Activated naive CD4-positive, alpha-beta T cell treated with anti-CD3 and anti-CD28 coated beads, Interleukin-2, amount 50 U/mL, for 72 hours (primary cell): ENCODE data around the gene UGT1A4. TPM values are rescaled to one million over a fixed set of nuclear protein-coding genes. Genes with fewer than 3 reads are reported as not detected.
"Not testable (repeated sequence)": the region's sequence is repeated elsewhere in the genome, so short reads cannot be mapped to it uniquely, and the experiment has no call there.

Experiments
- ATAC-seq, 2 donors: fragments of 150-1000 bp; cut with Tn5 transposase; 2 replicates each; pipeline ENCODE4 v1.10.0; 2021; ENCODE audit warnings: mild to moderate bottlenecking in 2 of 2, moderate library complexity in 2 of 2
- DNase-seq, 2 donors: peaks; one replicate each; pipeline ENCODE4 v3.0.0; 2021 to 2022; ENCODE audit warnings: low spot score in 2 of 2
- H3K27ac Mint-ChIP-seq, 2 donors: one replicate each; pipeline ENCODE4 v1.8.0; 2022; ENCODE audit warnings: mild to moderate bottlenecking in 2 of 2, mixed read lengths in 2 of 2
- H3K36me3 Mint-ChIP-seq, 2 donors: one replicate each; pipeline ENCODE4 v1.8.0; 2022; ENCODE audit warnings: mixed read lengths in 2 of 2
- H3K9me3 Mint-ChIP-seq, 2 donors: one replicate each; pipeline ENCODE4 v1.8.0; 2022; ENCODE audit warnings: mixed read lengths in 2 of 2
- total RNA-seq, 2 donors: library from RNA; stranded (reverse); gene quantifications; one replicate each; pipeline ENCODE4 v1.2.3, GENCODE V29; 2022

Gene UGT1A4
- total RNA-seq, 2 donors from 2014 or later = not detected

GRCh38 chr2:233714121-233714520 lies 4.4 kb upstream of the UGT1A4 start:
- no peaks in the 10 kb centered on the region for H3K36me3 Mint-ChIP-seq
- no peak for DNase-seq
- peak overlapping the region in 1 of 2 donors; percentile 58 for H3K27ac Mint-ChIP-seq
- H3K9me3 Mint-ChIP-seq = no peaks in the 10 kb centered on the region
- ATAC-seq = no peak

- ATAC-seq (no peak), DNase-seq (no peak)
- no peaks in the 10 kb centered on the region for H3K36me3 Mint-ChIP-seq
- peaks cover 0 to 4% of the 10 kb centered on the region in 2 donors for H3K9me3 Mint-ChIP-seq
- no peak within 1 kb of the TSS for H3K27ac Mint-ChIP-seq
Measured at GRCh38 chr2:233728723-233729301, 10.3 kb downstream of the UGT1A4 start, which contains the start of gene UGT1A3. Gene UGT1A3 (plus strand): TSS chr2:233729042. CDS start chr2:233729127, 85 bp downstream.

GRCh38 chr2:233736868-233737653 lies 18.5 kb downstream of the UGT1A4 start:
- not testable (repeated sequence) for ATAC-seq, H3K27ac Mint-ChIP-seq, DNase-seq

GRCh38 chr2:233740870-233741269 lies 22.3 kb downstream of the UGT1A4 start:
- ATAC-seq (no peak), DNase-seq (no peak)
- Mint-ChIP-seq H3K27ac (no peak overlapping the region), H3K36me3 (no peaks in the 10 kb centered on the region), H3K9me3 (peaks cover 0 to 4% of the 10 kb centered on the region in 2 donors)

More at GRCh38 chr2:233736868-233737653, 18.5 kb downstream of the UGT1A4 start:
- not testable (repeated sequence) for H3K9me3 Mint-ChIP-seq, H3K36me3 Mint-ChIP-seq

- no peak overlapping the region for H3K27ac Mint-ChIP-seq
- no peaks in the 10 kb centered on the region for H3K36me3 Mint-ChIP-seq
- DNase-seq (no peak), ATAC-seq (no peak)
- no peaks in the 10 kb centered on the region for H3K9me3 Mint-ChIP-seq
Measured at GRCh38 chr2:233743464-233744259, 25.1 kb downstream of the UGT1A4 start.

- Mint-ChIP-seq H3K36me3 (peaks cover 0 to 6% of the 10 kb centered on the region in 2 donors), H3K9me3 (peaks cover 6% of the 10 kb centered on the region in 2 donors), H3K27ac (no peak overlapping the region)
- ATAC-seq = no peak
- no peak for DNase-seq
Measured at GRCh38 chr2:233745073-233745755, 26.7 kb downstream of the UGT1A4 start.

- not testable (repeated sequence) for DNase-seq, ATAC-seq, H3K27ac Mint-ChIP-seq, H3K9me3 Mint-ChIP-seq
- peaks cover 0 to 11% of the 10 kb centered on the region in 2 donors for H3K36me3 Mint-ChIP-seq
Measured at GRCh38 chr2:233745838-233746237, 27.3 kb downstream of the UGT1A4 start.

GRCh38 chr2:233746475-233747282 lies 28.1 kb downstream of the UGT1A4 start:
- H3K9me3 Mint-ChIP-seq = peaks cover 7 to 10% of the 10 kb centered on the region in 2 donors
- ATAC-seq (no peak), DNase-seq (no peak)
- no peak overlapping the region for H3K27ac Mint-ChIP-seq
- peaks cover 0 to 18% of the 10 kb centered on the region in 2 donors for H3K36me3 Mint-ChIP-seq

GRCh38 chr2:233747283-233747544 lies 28.7 kb downstream of the UGT1A4 start:
- Mint-ChIP-seq H3K36me3 (peaks cover 0 to 20% of the 10 kb centered on the region in 2 donors), H3K27ac (no peak overlapping the region), H3K9me3 (peaks cover 7 to 12% of the 10 kb centered on the region in 2 donors)
- DNase-seq (no peak), ATAC-seq (no peak)

GRCh38 chr2:233750689-233751088 lies 32.2 kb downstream of the UGT1A4 start:
- ATAC-seq, DNase-seq, H3K27ac Mint-ChIP-seq: not testable (repeated sequence)
- H3K9me3 Mint-ChIP-seq = peaks cover 7 to 12% of the 10 kb centered on the region in 2 donors
- H3K36me3 Mint-ChIP-seq = peaks cover 0 to 20% of the 10 kb centered on the region in 2 donors

- not testable (repeated sequence) for DNase-seq, H3K27ac Mint-ChIP-seq, ATAC-seq
- H3K9me3 Mint-ChIP-seq = peaks cover 7 to 12% of the 10 kb centered on the region in 2 donors
- peaks cover 0 to 20% of the 10 kb centered on the region in 2 donors for H3K36me3 Mint-ChIP-seq
Measured at GRCh38 chr2:233751212-233752009, 32.9 kb downstream of the UGT1A4 start.

- H3K27ac Mint-ChIP-seq = no peak overlapping the region
- peaks cover 2 to 8% of the 10 kb centered on the region in 2 donors for H3K9me3 Mint-ChIP-seq
- no peak for DNase-seq
- ATAC-seq = no peak
- H3K36me3 Mint-ChIP-seq = peaks cover 0 to 16% of the 10 kb centered on the region in 2 donors
Measured at GRCh38 chr2:233754872-233755611, 36.5 kb downstream of the UGT1A4 start.

GRCh38 chr2:233756429-233757081 lies 38.0 kb downstream of the UGT1A4 start:
- Mint-ChIP-seq H3K36me3 (peaks cover 0 to 4% of the 10 kb centered on the region in 2 donors), H3K27ac (no peak overlapping the region), H3K9me3 (peaks cover 0 to 3% of the 10 kb centered on the region in 2 donors)
- DNase-seq (no peak), ATAC-seq (no peak)

- H3K36me3 Mint-ChIP-seq = no peaks in the 10 kb centered on the region
- H3K9me3 Mint-ChIP-seq = no peaks in the 10 kb centered on the region
- no peak overlapping the region for H3K27ac Mint-ChIP-seq
- no peak for DNase-seq
- ATAC-seq = no peak
Measured at GRCh38 chr2:233758141-233758540, 39.6 kb downstream of the UGT1A4 start.
